Measurements from ENCODE around the gene ANKK1.

ANKK1 gene

GRCh38 chr11:113365895-113366294 lies 21.7 kb upstream of the ANKK1 start:
- H3K4me1 Mint-ChIP-seq, result peaks cover 22% of the 10 kb centered on the region
- no peak for ATAC-seq (replicated peaks; ENCODE audit: extremely low read depth, poor library complexity, severe bottlenecking)
- H3K27ac Mint-ChIP-seq (ENCODE audit: low read depth), result peak overlapping the region; percentile 38
- H3K36me3 Mint-ChIP-seq (ENCODE audit: insufficient read depth), result peaks cover 12% of the 10 kb centered on the region
- no peaks in the 10 kb centered on the region for H3K9me3 Mint-ChIP-seq
- H3K27me3 Mint-ChIP-seq, result no peaks in the 10 kb centered on the region
- DNase-seq (ENCODE audit: low spot score in 2 of 2), result no peak
- no peak overlapping the region for H3K4me3 Mint-ChIP-seq

DNA sequence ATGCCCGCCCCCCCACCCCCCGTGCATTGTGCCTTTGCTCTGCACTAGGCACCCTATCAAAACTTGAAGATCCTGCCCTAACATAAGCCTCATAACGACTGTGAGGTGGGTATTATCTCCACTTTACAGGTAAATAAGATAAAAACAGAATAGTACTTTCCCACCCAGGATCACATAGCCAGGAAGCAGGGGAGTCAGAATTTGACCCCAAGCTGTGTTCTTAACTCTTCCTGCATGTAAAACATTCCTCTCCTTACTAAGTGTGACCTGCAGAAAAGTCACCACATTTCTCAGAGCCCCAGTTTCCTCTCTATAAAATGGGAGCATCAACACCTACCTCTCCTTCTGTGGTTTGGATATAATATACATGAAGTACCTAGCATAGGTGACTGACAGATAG lies 18.2 kb upstream of the ANKK1 start:
- ATAC-seq (replicated peaks; ENCODE audit: extremely low read depth, poor library complexity, severe bottlenecking), result no peak
- no peaks in the 10 kb centered on the region for H3K9me3 Mint-ChIP-seq
- H3K27me3 Mint-ChIP-seq, result no peaks in the 10 kb centered on the region
- DNase-seq (ENCODE audit: low spot score in 2 of 2), result no peak
- no peak overlapping the region for H3K4me3 Mint-ChIP-seq
- no peak overlapping the region for H3K27ac Mint-ChIP-seq (ENCODE audit: low read depth)
- H3K4me1 Mint-ChIP-seq, result peaks cover 13% of the 10 kb centered on the region
- H3K36me3 Mint-ChIP-seq (ENCODE audit: insufficient read depth), result peaks cover 9% of the 10 kb centered on the region

DNA sequence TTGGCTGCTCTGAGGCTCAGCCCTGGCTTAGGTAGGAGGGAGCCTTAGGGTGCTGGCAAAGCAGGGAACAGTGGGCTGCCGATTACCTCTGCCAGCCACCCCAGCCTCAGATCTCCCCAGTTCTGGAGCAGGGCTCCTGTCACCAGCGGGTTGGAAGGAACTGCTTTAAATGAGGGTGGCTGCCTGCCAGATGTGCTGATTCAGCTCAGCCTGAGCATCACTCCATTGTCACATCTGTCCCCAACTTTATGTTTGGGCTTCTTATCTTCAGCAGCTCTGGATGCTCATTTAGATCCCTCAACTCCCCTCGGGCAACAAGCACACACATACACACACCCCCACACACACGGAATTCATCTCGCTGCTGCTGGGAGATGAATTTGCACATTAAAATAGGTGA lies 16.9 kb upstream of the ANKK1 start:
- no peaks in the 10 kb centered on the region for H3K9me3 Mint-ChIP-seq
- H3K27me3 Mint-ChIP-seq, result no peaks in the 10 kb centered on the region
- peaks cover 10% of the 10 kb centered on the region for H3K4me1 Mint-ChIP-seq
- H3K27ac Mint-ChIP-seq (ENCODE audit: low read depth), result no peak overlapping the region
- ATAC-seq (replicated peaks; ENCODE audit: extremely low read depth, poor library complexity, severe bottlenecking) (no peak), DNase-seq (ENCODE audit: low spot score in 2 of 2) (no peak)
- H3K36me3 Mint-ChIP-seq (ENCODE audit: insufficient read depth), result peaks cover 9% of the 10 kb centered on the region
- no peak overlapping the region for H3K4me3 Mint-ChIP-seq

DNA sequence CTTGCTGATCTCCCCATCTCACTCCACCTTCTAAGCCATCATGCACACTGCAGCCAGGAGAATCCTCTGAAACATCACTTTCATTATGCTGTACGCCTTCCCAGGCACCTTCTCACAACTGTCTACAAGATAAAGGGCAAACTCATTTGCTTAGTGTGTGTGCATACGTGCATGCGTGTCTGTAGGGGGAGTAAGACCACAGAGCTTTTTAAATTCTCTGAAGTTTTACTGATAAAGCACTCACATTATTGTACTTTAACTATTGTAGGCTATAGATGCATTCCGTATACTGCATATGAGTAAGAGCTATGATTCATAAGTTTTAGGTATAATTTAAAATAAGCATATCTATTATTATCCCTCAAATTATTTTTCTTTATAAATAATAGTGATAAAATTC lies 15.3 kb upstream of the ANKK1 start:
- H3K36me3 Mint-ChIP-seq (ENCODE audit: insufficient read depth), result peaks cover 9% of the 10 kb centered on the region
- H3K27me3 Mint-ChIP-seq, result no peaks in the 10 kb centered on the region
- no peaks in the 10 kb centered on the region for H3K4me1 Mint-ChIP-seq
- no peak for ATAC-seq (replicated peaks; ENCODE audit: extremely low read depth, poor library complexity, severe bottlenecking)
- no peak overlapping the region for H3K27ac Mint-ChIP-seq (ENCODE audit: low read depth)
- H3K4me3 Mint-ChIP-seq, result no peak overlapping the region
- no peaks in the 10 kb centered on the region for H3K9me3 Mint-ChIP-seq
- no peak for DNase-seq (ENCODE audit: low spot score in 2 of 2)

DNA sequence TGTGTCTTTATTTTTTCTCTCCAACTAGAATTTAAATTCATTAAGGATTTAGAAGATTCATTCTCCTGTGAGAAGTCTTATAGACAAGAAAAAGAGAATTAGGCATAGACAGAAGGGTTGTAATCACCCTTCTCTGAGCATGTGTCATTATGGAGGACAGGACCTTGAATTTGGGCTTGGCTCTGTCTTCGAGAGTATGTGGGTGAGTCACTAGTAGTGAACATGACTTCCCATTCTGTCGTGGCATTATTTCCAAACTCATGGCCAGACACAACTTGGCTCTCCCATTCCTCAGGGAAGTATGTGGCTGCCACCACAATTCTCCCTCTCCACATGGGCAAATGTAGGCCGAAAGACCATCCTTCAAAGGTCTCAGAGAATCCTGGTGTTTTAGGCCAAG lies 14.3 kb upstream of the ANKK1 start:
- ATAC-seq (replicated peaks; ENCODE audit: extremely low read depth, poor library complexity, severe bottlenecking), result no peak
- H3K4me1 Mint-ChIP-seq, result no peaks in the 10 kb centered on the region
- H3K27ac Mint-ChIP-seq (ENCODE audit: low read depth), result no peak overlapping the region

DNA sequence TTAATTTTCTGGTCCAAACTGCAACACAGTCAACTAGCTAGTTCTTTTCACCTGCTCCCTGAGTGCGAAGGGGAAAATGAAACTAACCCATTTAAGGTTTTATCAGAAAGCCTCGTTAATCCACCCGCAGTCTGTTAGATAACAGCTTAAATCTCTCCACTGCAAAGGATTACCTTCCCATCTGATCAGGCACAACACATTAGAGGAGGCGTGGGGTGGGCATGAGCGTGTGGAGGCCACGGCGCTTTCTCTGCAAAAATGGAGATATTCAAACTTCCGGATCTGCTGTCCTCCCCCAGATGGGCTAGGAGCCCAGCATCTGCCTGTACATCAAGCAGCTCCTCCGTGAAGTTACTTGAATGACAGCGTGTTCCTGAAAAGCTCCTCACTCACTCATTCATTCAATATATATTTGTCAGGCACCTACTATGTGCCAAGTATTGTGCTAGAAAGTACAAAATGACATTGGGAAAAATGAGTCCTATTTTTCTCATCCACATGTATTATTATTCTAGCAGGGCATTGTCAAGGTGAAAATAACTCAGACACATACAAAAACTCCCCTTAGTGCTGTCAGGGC lies 13.5 kb upstream of the ANKK1 start:
- ATAC-seq (replicated peaks; ENCODE audit: extremely low read depth, poor library complexity, severe bottlenecking), result no peak
- no peaks in the 10 kb centered on the region for H3K4me1 Mint-ChIP-seq
- no peak for DNase-seq (ENCODE audit: low spot score in 2 of 2)
- no peak overlapping the region for H3K27ac Mint-ChIP-seq (ENCODE audit: low read depth)
- no peak overlapping the region for H3K4me3 Mint-ChIP-seq
- peaks cover 3% of the 10 kb centered on the region for H3K36me3 Mint-ChIP-seq (ENCODE audit: insufficient read depth)
- H3K9me3 Mint-ChIP-seq, result no peaks in the 10 kb centered on the region
- no peaks in the 10 kb centered on the region for H3K27me3 Mint-ChIP-seq

More for the DNA sequence above, 14.3 kb upstream of the ANKK1 start:
- no peaks in the 10 kb centered on the region for H3K9me3 Mint-ChIP-seq
- no peak overlapping the region for H3K4me3 Mint-ChIP-seq
- no peak for DNase-seq (ENCODE audit: low spot score in 2 of 2)
- H3K27me3 Mint-ChIP-seq, result no peaks in the 10 kb centered on the region
- peaks cover 7% of the 10 kb centered on the region for H3K36me3 Mint-ChIP-seq (ENCODE audit: insufficient read depth)

GRCh38 chr11:113375402-113375801 lies 12.2 kb upstream of the ANKK1 start:
- Mint-ChIP-seq H3K36me3 (ENCODE audit: insufficient read depth) (no peaks in the 10 kb centered on the region), H3K4me1 (no peaks in the 10 kb centered on the region), H3K27me3 (no peaks in the 10 kb centered on the region), H3K9me3 (no peaks in the 10 kb centered on the region), H3K27ac (ENCODE audit: low read depth) (no peak overlapping the region), H3K4me3 (no peak overlapping the region)
- DNase-seq (ENCODE audit: low spot score in 2 of 2) (no peak), ATAC-seq (replicated peaks; ENCODE audit: extremely low read depth, poor library complexity, severe bottlenecking) (no peak)

- H3K27ac Mint-ChIP-seq (ENCODE audit: low read depth), result no peak overlapping the region
- H3K4me3 Mint-ChIP-seq, result no peak overlapping the region
- H3K9me3 Mint-ChIP-seq, result no peaks in the 10 kb centered on the region
- DNase-seq (ENCODE audit: low spot score in 2 of 2) (no peak), ATAC-seq (replicated peaks; ENCODE audit: extremely low read depth, poor library complexity, severe bottlenecking) (peak; percentile 28)
- H3K4me1 Mint-ChIP-seq, result no peaks in the 10 kb centered on the region
- H3K27me3 Mint-ChIP-seq, result no peaks in the 10 kb centered on the region
- H3K36me3 Mint-ChIP-seq (ENCODE audit: insufficient read depth), result no peaks in the 10 kb centered on the region
These were observed 11.4 kb upstream of the ANKK1 start for GRCh38 chr11:113376156-113376555.

DNA sequence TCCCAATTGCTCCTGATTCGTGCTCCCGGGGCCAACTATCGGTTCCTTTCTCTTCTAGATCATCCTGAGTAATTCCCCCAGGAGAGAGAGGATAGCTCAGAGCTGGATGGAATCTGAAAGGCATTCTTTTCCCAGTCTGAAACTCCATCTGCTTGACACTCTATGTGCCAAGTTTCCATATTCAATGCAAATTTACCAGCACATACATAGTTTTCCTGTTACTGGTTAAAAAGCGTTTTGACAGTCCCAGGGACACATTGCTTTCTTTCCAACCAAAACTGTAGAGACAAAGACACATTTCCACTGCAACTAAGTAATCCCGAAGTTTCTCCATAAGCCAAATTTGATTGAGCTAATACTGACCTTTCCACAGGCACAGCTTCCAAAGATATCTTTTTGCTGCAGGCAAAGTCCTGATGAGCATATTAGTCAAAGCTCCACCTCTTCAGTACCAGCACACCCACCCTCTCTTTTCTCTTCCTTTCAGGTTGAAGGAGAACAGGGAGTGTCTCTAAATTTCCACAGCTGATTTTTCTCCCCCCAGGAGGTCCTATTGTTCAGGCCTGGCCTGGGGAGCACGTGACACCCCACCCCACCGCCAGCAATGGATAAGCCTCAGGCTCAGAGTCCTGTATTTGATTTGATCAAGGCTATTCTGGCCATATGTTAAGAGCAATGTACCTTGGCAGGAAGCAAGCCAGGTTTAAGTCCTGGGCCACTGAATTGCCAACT lies 9.7 kb upstream of the ANKK1 start:
- ATAC-seq (replicated peaks; ENCODE audit: extremely low read depth, poor library complexity, severe bottlenecking), result no peak
- Mint-ChIP-seq H3K9me3 (no peaks in the 10 kb centered on the region), H3K27ac (ENCODE audit: low read depth) (no peak overlapping the region), H3K36me3 (ENCODE audit: insufficient read depth) (no peaks in the 10 kb centered on the region), H3K4me1 (no peaks in the 10 kb centered on the region), H3K4me3 (no peak overlapping the region), H3K27me3 (no peaks in the 10 kb centered on the region)
- DNase-seq (ENCODE audit: low spot score in 2 of 2), result no peak

GRCh38 chr11:113378692-113379091 lies 8.9 kb upstream of the ANKK1 start:
- H3K4me1 Mint-ChIP-seq, result no peaks in the 10 kb centered on the region
- H3K36me3 Mint-ChIP-seq (ENCODE audit: insufficient read depth), result no peaks in the 10 kb centered on the region
- no peak for DNase-seq (ENCODE audit: low spot score in 2 of 2)
- no peaks in the 10 kb centered on the region for H3K27me3 Mint-ChIP-seq
- no peak for ATAC-seq (replicated peaks; ENCODE audit: extremely low read depth, poor library complexity, severe bottlenecking)
- no peak overlapping the region for H3K27ac Mint-ChIP-seq (ENCODE audit: low read depth)
- H3K4me3 Mint-ChIP-seq, result no peak overlapping the region
- H3K9me3 Mint-ChIP-seq, result no peaks in the 10 kb centered on the region

- Mint-ChIP-seq H3K4me3 (no peak overlapping the region), H3K27ac (ENCODE audit: low read depth) (no peak overlapping the region), H3K36me3 (ENCODE audit: insufficient read depth) (no peaks in the 10 kb centered on the region), H3K9me3 (no peaks in the 10 kb centered on the region), H3K4me1 (no peaks in the 10 kb centered on the region), H3K27me3 (peaks cover 11% of the 10 kb centered on the region)
- DNase-seq (ENCODE audit: low spot score in 2 of 2) (no peak), ATAC-seq (replicated peaks; ENCODE audit: extremely low read depth, poor library complexity, severe bottlenecking) (no peak)
These were observed 5.5 kb upstream of the ANKK1 start for GRCh38 chr11:113382121-113382520.

GRCh38 chr11:113384551-113384950 lies 3.0 kb upstream of the ANKK1 start:
- Mint-ChIP-seq H3K4me1 (no peaks in the 10 kb centered on the region), H3K9me3 (no peaks in the 10 kb centered on the region), H3K4me3 (no peak overlapping the region), H3K27me3 (peaks cover 12% of the 10 kb centered on the region), H3K36me3 (ENCODE audit: insufficient read depth) (no peaks in the 10 kb centered on the region), H3K27ac (ENCODE audit: low read depth) (no peak overlapping the region)
- ATAC-seq (replicated peaks; ENCODE audit: extremely low read depth, poor library complexity, severe bottlenecking), result no peak
- no peak for DNase-seq (ENCODE audit: low spot score in 2 of 2)

DNA sequence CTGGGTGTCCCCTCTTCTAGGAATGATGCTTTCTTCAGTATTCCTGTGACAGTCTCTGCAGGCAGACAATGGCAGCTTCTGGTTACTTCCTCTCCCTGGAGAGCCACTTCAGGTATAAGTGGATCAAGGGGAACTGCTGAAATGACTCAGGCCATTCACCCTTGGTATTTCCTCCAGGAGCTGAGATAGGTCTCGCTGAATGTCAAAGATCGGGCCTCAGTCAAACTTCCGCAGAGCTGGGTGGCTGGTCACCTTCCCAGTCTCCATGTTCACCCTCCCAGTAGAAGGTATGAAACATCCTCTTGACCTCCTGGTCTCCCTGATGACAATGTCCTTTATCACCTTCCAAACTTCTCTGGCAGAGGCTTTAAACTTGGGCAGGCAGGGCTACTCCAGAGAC lies 1.8 kb upstream of the ANKK1 start:
- no peak overlapping the region for H3K27ac Mint-ChIP-seq (ENCODE audit: low read depth)
- DNase-seq (ENCODE audit: low spot score in 2 of 2), result no peak
- H3K36me3 Mint-ChIP-seq (ENCODE audit: insufficient read depth), result no peaks in the 10 kb centered on the region
- H3K4me3 Mint-ChIP-seq, result no peak overlapping the region
- ATAC-seq (replicated peaks; ENCODE audit: extremely low read depth, poor library complexity, severe bottlenecking), result no peak
- H3K27me3 Mint-ChIP-seq, result peaks cover 12% of the 10 kb centered on the region
- no peaks in the 10 kb centered on the region for H3K4me1 Mint-ChIP-seq
- no peaks in the 10 kb centered on the region for H3K9me3 Mint-ChIP-seq
